Esophagus muscularis mucosa (tissue), 4 donors: ENCODE data around the gene IPO13.

Source experiments
- CTCF ChIP-seq, 3 experiments: fragments of 200-600 bp in 2 of 3; fragments of 450-650 bp in 1 of 3; sonication (generic) in 2 of 3; IDR thresholded peaks; one replicate each; pipeline ENCODE4 v1.5.1; 2017 to 2019; ENCODE audit warnings: antibody characterized with exemption in 3 of 3, mild to moderate bottlenecking in 2 of 3, moderate library complexity in 1 of 3
- EP300 ChIP-seq: sonication (generic); formaldehyde crosslinking; IDR thresholded peaks from one replicate; pipeline ENCODE4 v1.6.1; 2017; ENCODE audit warnings: antibody characterized with exemption
- POLR2A ChIP-seq: fragments of 450-650 bp; IDR thresholded peaks from one replicate; pipeline ENCODE4 v1.6.1; 2017; ENCODE audit warnings: antibody characterized with exemption, moderate library complexity, mild to moderate bottlenecking, low read depth
- POLR2AphosphoS5 ChIP-seq, 2 donors: sonication (generic); formaldehyde crosslinking; IDR thresholded peaks; one replicate each; pipeline ENCODE4 v1.6.1; 2017; ENCODE audit warnings: antibody characterized with exemption in 2 of 2

- TF ChIP-seq POLR2A (no peak), CTCF (IDR thresholded peaks at IDR 0.05) (no peak), POLR2AphosphoS5 (IDR thresholded peaks at IDR 0.05) (no peak), EP300 (no peak)
Measured at GRCh38 chr1:44016890-44017400, 70.2 kb downstream of the IPO13 start.
